Natural killer cell (primary cell): Measurements from ENCODE around the gene A2ML1. TPM values are rescaled to one million over a fixed set of nuclear protein-coding genes. Genes with fewer than 3 reads are reported as not detected.
"Not testable (repeated sequence)": the region's sequence is repeated elsewhere in the genome, so short reads cannot be mapped to it uniquely, and the experiment has no call there.

Experiments used
- ATAC-seq, 3 donors: fragments of 150-1000 bp in 2 of 3; fragments of 200-7000 bp in 1 of 3; cut with Tn5 transposase; 1 replicate in 1 of 3; 2 replicates in 2 of 3; pipeline ENCODE4 v1.10.0; 2021; ENCODE audit warnings: mild to moderate bottlenecking in 2 of 3, moderate library complexity in 2 of 3
- DNase-seq, 2 donors: peaks; one replicate each; pipeline versions ENCODE4 v3.0.0 to v3.0.0-alpha.2; 2013 to 2021; ENCODE audit warnings: mixed read lengths in 1 of 2
- H3K27ac ChIP-seq: one replicate; pipeline ENCODE4 v1.5.1; 2013; ENCODE audit warnings: mild to moderate bottlenecking, low read length
- H3K27me3 ChIP-seq: one replicate; pipeline ENCODE4 v1.6.1; 2013; ENCODE audit warnings: low read length; ENCODE audit not compliant: control insufficient read depth, insufficient read depth
- H3K36me3 ChIP-seq: one replicate; pipeline ENCODE4 v1.6.1; 2013; ENCODE audit warnings: low read length; ENCODE audit not compliant: control insufficient read depth, insufficient read depth
- H3K4me1 ChIP-seq: one replicate; pipeline ENCODE4 v1.6.1; 2013; ENCODE audit warnings: low read length; ENCODE audit not compliant: control insufficient read depth, insufficient read depth
- H3K4me3 ChIP-seq: one replicate; pipeline ENCODE4 v1.5.1; 2013; ENCODE audit warnings: low read length
- H3K9me3 ChIP-seq: one replicate; pipeline ENCODE4 v1.6.1; 2013; ENCODE audit warnings: low read length; ENCODE audit not compliant: control insufficient read depth, insufficient read depth
- H3K27ac Mint-ChIP-seq, 2 donors: one replicate each; pipeline ENCODE4 v1.8.0; 2022; ENCODE audit warnings: mild to moderate bottlenecking in 2 of 2, mixed read lengths in 2 of 2, moderate library complexity in 1 of 2
- H3K27me3 Mint-ChIP-seq, 2 donors: one replicate each; pipeline ENCODE4 v1.8.0; 2022; ENCODE audit warnings: low read depth in 2 of 2, mixed read lengths in 2 of 2
- H3K36me3 Mint-ChIP-seq: one replicate; pipeline ENCODE4 v1.8.0; 2022; ENCODE audit warnings: mixed read lengths
- H3K4me1 Mint-ChIP-seq, 2 donors: one replicate each; pipeline ENCODE4 v1.8.0; 2022; ENCODE audit warnings: mixed read lengths in 2 of 2
- H3K4me3 Mint-ChIP-seq: one replicate; pipeline ENCODE4 v1.8.0; 2022; ENCODE audit warnings: mild to moderate bottlenecking, moderate library complexity, mixed read lengths
- H3K9me3 Mint-ChIP-seq, 2 donors: one replicate each; pipeline ENCODE4 v1.8.0; 2022; ENCODE audit warnings: mixed read lengths in 2 of 2
- WGBS: methylation state at CpG from one replicate; pipeline ENCODE4 v1.1.7; 2013; ENCODE audit warnings: missing lambda C conversion rate; ENCODE audit not compliant: insufficient coverage; 5-methylcytosine and 5-hydroxymethylcytosine counted together
- intact Hi-C: fragments of 100-400 bp; cut with micrococcal nuclease; formaldehyde crosslinking; loops from one replicate; pipeline ENCODE4 v1.14.2; 2022
- total RNA-seq, 4 donors: library from RNA; stranded (reverse); fragments of 120-200 nt in 1 of 4; gene quantifications; one replicate each; pipeline versions ENCODE4 v1.2.3 to v1.2.4, GENCODE V29; 2013 to 2022
- TF ChIP-seq, protein P1 (sequence below): fragments of 200-600 bp; IDR thresholded peaks from one replicate; pipeline ENCODE4 v1.8.0; 2022; ENCODE audit warnings: antibody characterized with exemption

A2ML1 gene
- total RNA-seq, 3 donors from 2014 or later (not counting 1 experiment from before 2014, with no cell fraction given) = not detected

DNA sequence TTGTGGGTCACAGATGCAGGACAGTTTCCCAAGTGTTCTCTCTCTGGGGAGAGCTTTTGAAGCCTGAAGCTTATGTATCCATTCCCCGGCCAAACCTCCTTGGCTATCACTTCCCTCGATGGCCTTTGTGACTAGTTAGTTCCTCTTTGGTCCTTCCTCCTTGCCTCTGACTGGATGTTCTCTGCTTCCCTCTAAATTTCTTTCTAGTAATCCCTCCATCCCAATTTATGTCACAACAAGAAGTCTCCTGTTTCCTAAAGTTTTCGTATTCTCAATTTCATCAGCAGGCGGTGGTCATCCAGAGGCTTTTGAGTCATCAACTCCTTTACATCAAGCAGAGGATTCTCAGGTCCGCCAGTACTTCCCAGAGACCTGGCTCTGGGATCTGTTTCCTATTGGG is 27.5 kb downstream of the A2ML1 start:
- 65% methylated on average over 5 of the region's 5 CpGs for WGBS
- H3K9me3 ChIP-seq = no peaks in the 10 kb centered on the region
- Mint-ChIP-seq H3K27me3 (peaks cover 0 to under 1% of the 10 kb centered on the region in 2 donors), H3K27ac (no peak overlapping the region), H3K4me3 (no peak overlapping the region), H3K36me3 (no peaks in the 10 kb centered on the region), H3K9me3 (no peaks in the 10 kb centered on the region), H3K4me1 (no peaks in the 10 kb centered on the region)
- ATAC-seq = no peak
- intact Hi-C loops = no loop called here
- H3K27ac ChIP-seq = no peak overlapping the region
- H3K4me3 ChIP-seq = no peak overlapping the region
- no peak for DNase-seq
- H3K36me3 ChIP-seq = no peaks in the 10 kb centered on the region
- no peaks in the 10 kb centered on the region for H3K27me3 ChIP-seq
- TF ChIP-seq, protein P1, sequence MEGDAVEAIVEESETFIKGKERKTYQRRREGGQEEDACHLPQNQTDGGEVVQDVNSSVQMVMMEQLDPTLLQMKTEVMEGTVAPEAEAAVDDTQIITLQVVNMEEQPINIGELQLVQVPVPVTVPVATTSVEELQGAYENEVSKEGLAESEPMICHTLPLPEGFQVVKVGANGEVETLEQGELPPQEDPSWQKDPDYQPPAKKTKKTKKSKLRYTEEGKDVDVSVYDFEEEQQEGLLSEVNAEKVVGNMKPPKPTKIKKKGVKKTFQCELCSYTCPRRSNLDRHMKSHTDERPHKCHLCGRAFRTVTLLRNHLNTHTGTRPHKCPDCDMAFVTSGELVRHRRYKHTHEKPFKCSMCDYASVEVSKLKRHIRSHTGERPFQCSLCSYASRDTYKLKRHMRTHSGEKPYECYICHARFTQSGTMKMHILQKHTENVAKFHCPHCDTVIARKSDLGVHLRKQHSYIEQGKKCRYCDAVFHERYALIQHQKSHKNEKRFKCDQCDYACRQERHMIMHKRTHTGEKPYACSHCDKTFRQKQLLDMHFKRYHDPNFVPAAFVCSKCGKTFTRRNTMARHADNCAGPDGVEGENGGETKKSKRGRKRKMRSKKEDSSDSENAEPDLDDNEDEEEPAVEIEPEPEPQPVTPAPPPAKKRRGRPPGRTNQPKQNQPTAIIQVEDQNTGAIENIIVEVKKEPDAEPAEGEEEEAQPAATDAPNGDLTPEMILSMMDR = no peak
- H3K4me1 ChIP-seq = no peaks in the 10 kb centered on the region

DNA sequence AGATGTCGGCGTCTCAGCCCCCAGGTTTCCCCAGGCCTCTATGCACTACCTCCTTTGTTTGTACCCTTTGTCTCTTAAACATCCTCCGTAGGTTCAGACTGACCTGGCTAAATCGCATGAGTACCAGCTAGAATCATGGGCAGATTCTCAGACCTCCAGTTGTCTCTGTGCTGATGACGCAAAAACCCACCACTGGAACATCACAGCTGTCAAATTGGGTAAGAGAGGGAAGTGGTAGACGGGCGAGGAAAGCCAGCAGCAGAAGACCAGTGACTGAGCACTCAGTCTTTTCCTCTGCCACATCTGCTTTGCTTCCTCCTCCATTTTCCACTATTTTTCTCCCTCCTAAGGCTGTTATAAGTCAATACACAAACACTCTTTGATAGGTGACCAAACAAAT is 29.7 kb downstream of the A2ML1 start:
- TF ChIP-seq, protein P1 = no peak
- H3K36me3 Mint-ChIP-seq = no peaks in the 10 kb centered on the region
- ATAC-seq (no peak), DNase-seq (no peak)
- no peak overlapping the region for H3K27ac ChIP-seq
- 90% methylated on average over 4 of the region's 7 CpGs for WGBS
- H3K27me3 ChIP-seq = no peaks in the 10 kb centered on the region
- H3K4me1 ChIP-seq = no peaks in the 10 kb centered on the region
- H3K4me1 Mint-ChIP-seq = no peaks in the 10 kb centered on the region
- no peaks in the 10 kb centered on the region for H3K36me3 ChIP-seq
- H3K9me3 Mint-ChIP-seq = no peaks in the 10 kb centered on the region
- intact Hi-C loops = no loop called here
- H3K27me3 Mint-ChIP-seq = no peaks in the 10 kb centered on the region
- H3K9me3 ChIP-seq = no peaks in the 10 kb centered on the region
- no peak overlapping the region for H3K27ac Mint-ChIP-seq
- H3K4me3 ChIP-seq = no peak overlapping the region
- no peak overlapping the region for H3K4me3 Mint-ChIP-seq

- 100% methylated on average over 1 of the region's 2 CpGs for WGBS
- intact Hi-C loops = no loop called here
- Mint-ChIP-seq H3K27me3 (no peaks in the 10 kb centered on the region), H3K9me3 (no peaks in the 10 kb centered on the region), H3K36me3 (no peaks in the 10 kb centered on the region), H3K27ac (no peak overlapping the region), H3K4me3 (no peak overlapping the region), H3K4me1 (no peaks in the 10 kb centered on the region)
- H3K4me3 ChIP-seq = no peak overlapping the region
- no peaks in the 10 kb centered on the region for H3K27me3 ChIP-seq
- TF ChIP-seq, protein P1 = no peak
- H3K36me3 ChIP-seq = no peaks in the 10 kb centered on the region
- DNase-seq = no peak
- H3K4me1 ChIP-seq = no peaks in the 10 kb centered on the region
- no peak overlapping the region for H3K27ac ChIP-seq
- no peak for ATAC-seq
- no peaks in the 10 kb centered on the region for H3K9me3 ChIP-seq
These were observed 33.5 kb downstream of the A2ML1 start for GRCh38 chr12:8855891-8856290.

DNA sequence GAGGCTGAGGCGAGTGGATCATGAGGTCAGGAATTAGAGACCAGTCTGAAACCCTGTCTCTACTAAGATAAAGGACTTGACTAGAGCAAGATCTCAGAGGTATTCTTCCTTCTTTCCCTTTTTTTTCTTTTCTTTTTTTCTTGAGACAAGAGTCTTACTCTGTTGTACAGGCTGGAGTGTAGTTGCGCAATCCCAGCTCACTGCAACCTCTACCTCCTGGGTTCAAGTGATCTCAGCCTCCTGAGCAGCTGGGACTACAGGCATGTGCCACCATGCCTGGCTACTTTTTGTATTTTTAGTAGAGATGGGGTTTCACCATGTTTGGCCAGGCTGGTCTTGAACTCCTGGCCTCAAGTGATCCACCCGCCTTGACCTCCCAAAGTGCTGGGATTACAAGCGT is 37.0 kb downstream of the A2ML1 start:
- H3K27ac Mint-ChIP-seq, DNase-seq, H3K27me3 ChIP-seq, H3K4me1 ChIP-seq, H3K9me3 Mint-ChIP-seq, H3K27me3 Mint-ChIP-seq, H3K9me3 ChIP-seq, ATAC-seq, intact Hi-C loops, H3K36me3 ChIP-seq, H3K36me3 Mint-ChIP-seq, H3K27ac ChIP-seq, H3K4me1 Mint-ChIP-seq, H3K4me3 ChIP-seq, H3K4me3 Mint-ChIP-seq: not testable (repeated sequence)
- WGBS = 96% methylated on average over 4 of the region's 4 CpGs
